ENCODE measurements around the gene UGT1A1. TPM values are rescaled to one million over a fixed set of nuclear protein-coding genes. Genes with fewer than 3 reads are reported as not detected.

The UGT1A1 gene
- total RNA-seq, 4 donors from 2014 or later: 0.24 to 1.5 (median 0.72) TPM; not detected in 1

DNA sequence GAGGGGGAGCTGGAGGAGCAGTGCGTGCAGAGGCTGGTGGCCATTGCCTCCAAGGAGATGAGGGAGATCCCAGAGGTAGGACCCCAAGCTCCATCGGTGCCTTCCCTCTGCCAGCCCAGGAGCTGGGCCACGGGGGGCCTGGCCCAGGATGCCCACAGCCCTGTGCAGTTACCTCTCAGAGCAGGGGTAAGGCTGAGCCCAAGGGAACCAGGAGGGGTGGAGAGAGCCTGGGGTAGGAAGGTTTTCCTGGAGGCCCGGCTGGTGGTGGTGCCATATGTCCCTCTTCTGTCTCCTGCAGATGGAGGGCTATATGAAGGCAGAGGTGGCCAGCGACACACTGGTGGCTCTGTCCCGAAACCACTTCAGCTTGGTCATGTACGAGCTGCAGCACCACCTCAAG, 29.5 kb downstream of the UGT1A1 start:
- no peaks in the 10 kb centered on the region for H3K27me3 ChIP-seq
- no peaks in the 10 kb centered on the region for H3K36me3 ChIP-seq
- DNase-seq (ENCODE audit: low spot score in 2 of 2): no peak
- no peaks in the 10 kb centered on the region for H3K9me3 ChIP-seq
- H3K4me1 ChIP-seq: no peaks in the 10 kb centered on the region
- no peak overlapping the region for H3K27ac ChIP-seq
- 91% methylated on average over 6 of the region's 7 CpGs for WGBS
- H3K4me3 ChIP-seq: no peak overlapping the region
- TF ChIP-seq CTCF (IDR thresholded peaks at IDR 0.05): no peak
- no peak for TF ChIP-seq EP300 (IDR thresholded peaks at IDR 0.05)
- TF ChIP-seq POLR2AphosphoS5 (IDR thresholded peaks at IDR 0.05): no peak
- no peak for TF ChIP-seq POLR2A (IDR thresholded peaks at IDR 0.05)

- WGBS: 86% methylated on average over 18 of the region's 18 CpGs
- H3K4me3 ChIP-seq: no peak overlapping the region
- no peaks in the 10 kb centered on the region for H3K27me3 ChIP-seq
- no peak overlapping the region for H3K27ac ChIP-seq
- H3K4me1 ChIP-seq: no peaks in the 10 kb centered on the region
- no peak for DNase-seq (ENCODE audit: low spot score in 2 of 2)
- H3K36me3 ChIP-seq: no peaks in the 10 kb centered on the region
- H3K9me3 ChIP-seq: no peaks in the 10 kb centered on the region
- TF ChIP-seq EP300 (IDR thresholded peaks at IDR 0.05) (no peak), POLR2A (IDR thresholded peaks at IDR 0.05) (no peak), POLR2AphosphoS5 (IDR thresholded peaks at IDR 0.05) (no peak), CTCF (IDR thresholded peaks at IDR 0.05) (no peak)
These were observed 31.2 kb downstream of the UGT1A1 start for GRCh38 chr2:233791151-233791882.

DNA sequence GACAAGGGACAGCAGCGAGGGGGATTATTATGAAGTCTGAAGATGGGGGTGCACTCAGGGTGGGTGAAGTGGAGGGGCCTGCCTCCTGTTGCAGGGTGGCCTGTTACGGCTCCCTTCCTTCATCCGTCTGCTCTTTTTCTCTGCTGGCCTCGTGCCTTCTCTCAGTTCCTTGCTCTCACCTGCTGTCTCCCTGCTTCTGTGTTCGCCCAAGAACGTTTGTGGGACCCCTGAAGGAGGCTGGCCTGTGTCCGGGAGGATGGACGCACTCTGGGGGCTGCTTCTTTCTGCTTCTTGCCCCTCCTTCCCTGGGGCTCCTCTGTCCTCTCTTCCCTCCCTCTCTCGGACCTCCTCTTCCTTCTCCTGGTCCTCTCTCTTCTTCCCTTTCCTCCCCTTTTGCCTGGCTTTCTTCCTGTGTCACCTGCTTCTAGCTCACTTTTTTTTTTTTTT, 31.8 kb downstream of the UGT1A1 start:
- no peaks in the 10 kb centered on the region for H3K9me3 ChIP-seq
- no peaks in the 10 kb centered on the region for H3K36me3 ChIP-seq
- no peak for TF ChIP-seq POLR2A (IDR thresholded peaks at IDR 0.05)
- no peak for TF ChIP-seq CTCF (IDR thresholded peaks at IDR 0.05)
- no peak for TF ChIP-seq EP300 (IDR thresholded peaks at IDR 0.05)
- TF ChIP-seq POLR2AphosphoS5 (IDR thresholded peaks at IDR 0.05): no peak
- DNase-seq (ENCODE audit: low spot score in 2 of 2): no peak
- no peaks in the 10 kb centered on the region for H3K4me1 ChIP-seq
- H3K27ac ChIP-seq: no peak overlapping the region
- WGBS: 77% methylated on average over 9 of the region's 9 CpGs
- H3K27me3 ChIP-seq: no peaks in the 10 kb centered on the region
- no peak overlapping the region for H3K4me3 ChIP-seq

- H3K36me3 ChIP-seq: no peaks in the 10 kb centered on the region
- no peaks in the 10 kb centered on the region for H3K4me1 ChIP-seq
- DNase-seq (ENCODE audit: low spot score in 2 of 2): no peak
- 84% methylated on average over 7 of the region's 7 CpGs for WGBS
- H3K27ac ChIP-seq: no peak overlapping the region
- H3K9me3 ChIP-seq: no peaks in the 10 kb centered on the region
- TF ChIP-seq POLR2AphosphoS5 (IDR thresholded peaks at IDR 0.05): no peak
- H3K27me3 ChIP-seq: no peaks in the 10 kb centered on the region
- no peak overlapping the region for H3K4me3 ChIP-seq
These were observed 32.6 kb downstream of the UGT1A1 start for GRCh38 chr2:233792720-233793119.

- TF ChIP-seq POLR2A (IDR thresholded peaks at IDR 0.05): no peak
- no peak for TF ChIP-seq EP300 (IDR thresholded peaks at IDR 0.05)
- TF ChIP-seq POLR2AphosphoS5 (IDR thresholded peaks at IDR 0.05): no peak
- TF ChIP-seq CTCF (IDR thresholded peaks at IDR 0.05): no peak
- Histone ChIP-seq H3K27me3 (no peaks in the 10 kb centered on the region), H3K4me3 (no peak overlapping the region), H3K4me1 (no peaks in the 10 kb centered on the region), H3K27ac (no peak overlapping the region), H3K36me3 (no peaks in the 10 kb centered on the region), H3K9me3 (no peaks in the 10 kb centered on the region)
- DNase-seq (ENCODE audit: low spot score in 2 of 2): no peak
- WGBS: 61% methylated on average over 3 of the region's 18 CpGs
These were observed 33.5 kb downstream of the UGT1A1 start for GRCh38 chr2:233793465-233794127.
